Amniotic stem cell (primary cell): ENCODE results near the gene SYNPO2.
"Not testable (repeated sequence)": the region's sequence is repeated elsewhere in the genome, so short reads cannot be mapped to it uniquely, and the experiment has no call there.

Experiments
- DNase-seq: peaks from one replicate; lab custom pipeline; 2025; lab: John Stamatoyannopoulos, UW

The SYNPO2 gene

GRCh38 chr4:118888666-118889311 is at the start of gene SYNPO2:
Gene SYNPO2 (plus strand): TSS chr4:118888854. CDS start chr4:118889037, 183 bp downstream.
- peak; percentile 59 for DNase-seq

- DNase-seq, result no peak
Observed at GRCh38 chr4:118839221-118839927, 49.3 kb upstream of the SYNPO2 start.

GRCh38 chr4:118842055-118842454 is 46.6 kb upstream of the SYNPO2 start:
- no peak for DNase-seq

GRCh38 chr4:118843237-118843636 is 45.4 kb upstream of the SYNPO2 start:
- DNase-seq, result no peak

- no peak for DNase-seq
Observed at GRCh38 chr4:118845552-118846050, 43.1 kb upstream of the SYNPO2 start.

- DNase-seq, result no peak
Observed at GRCh38 chr4:118846979-118847378, 41.7 kb upstream of the SYNPO2 start.

GRCh38 chr4:118848242-118848641 is 40.4 kb upstream of the SYNPO2 start:
- no peak for DNase-seq

- DNase-seq, result no peak
Observed at GRCh38 chr4:118848901-118849300, 39.8 kb upstream of the SYNPO2 start.

- DNase-seq, result no peak
Observed at GRCh38 chr4:118849867-118850487, 38.7 kb upstream of the SYNPO2 start.

- DNase-seq, result no peak
Observed at GRCh38 chr4:118850488-118851173, 38.0 kb upstream of the SYNPO2 start.

- no peak for DNase-seq
Observed at GRCh38 chr4:118857760-118858159, 30.9 kb upstream of the SYNPO2 start.

- no peak for DNase-seq
Observed at GRCh38 chr4:118858779-118859178, 29.9 kb upstream of the SYNPO2 start.

- no peak for DNase-seq
Observed at GRCh38 chr4:118865091-118865708, 23.5 kb upstream of the SYNPO2 start.

- DNase-seq, result no peak
Observed at GRCh38 chr4:118866442-118866841, 22.2 kb upstream of the SYNPO2 start.

GRCh38 chr4:118867311-118868067 is 21.2 kb upstream of the SYNPO2 start:
- DNase-seq, result no peak

- DNase-seq, result no peak
Observed at GRCh38 chr4:118869808-118870342, 18.8 kb upstream of the SYNPO2 start.

- no peak for DNase-seq
Observed at GRCh38 chr4:118872181-118872580, 16.5 kb upstream of the SYNPO2 start.

GRCh38 chr4:118877797-118878196 is 10.9 kb upstream of the SYNPO2 start:
- no peak for DNase-seq

GRCh38 chr4:118878507-118878906 is 10.1 kb upstream of the SYNPO2 start:
- not testable (repeated sequence) for DNase-seq

GRCh38 chr4:118879409-118879808 is 9.2 kb upstream of the SYNPO2 start:
- no peak for DNase-seq
